ENCODE measurements around the gene HAPSTR1. TPM values are rescaled to one million over a fixed set of nuclear protein-coding genes. Genes with fewer than 3 reads are reported as not detected.
A peak's percentile ranks its signal among the peaks of the same experiment; 100 is the strongest.
"Not testable (repeated sequence)": the region's sequence is repeated elsewhere in the genome, so short reads cannot be mapped to it uniquely, and the experiment has no call there.

Gene HAPSTR1
- total RNA-seq, 1 experiment from 2014 or later: 91.1 TPM

GRCh38 chr16:9079430-9079812 lies 12.0 kb upstream of the HAPSTR1 start:
- no peaks in the 10 kb centered on the region for H3K9me3 ChIP-seq (replicated peaks)
- no peak overlapping the region for H3K4me3 ChIP-seq
- no peaks in the 10 kb centered on the region for H3K36me3 ChIP-seq
- H3K27ac ChIP-seq: peak overlapping the region; percentile 97
- no peaks in the 10 kb centered on the region for H3K27me3 ChIP-seq (replicated peaks)
- no peak for DNase-seq (ENCODE audit: low read depth in 1 of 2, low spot score in 2 of 2)
- peaks cover 47% of the 10 kb centered on the region for H3K4me1 ChIP-seq (replicated peaks)

GRCh38 chr16:9081158-9081557 lies 10.3 kb upstream of the HAPSTR1 start:
- H3K4me3 ChIP-seq: no peak overlapping the region
- no peak overlapping the region for H3K27ac ChIP-seq
- no peak for DNase-seq (ENCODE audit: low read depth in 1 of 2, low spot score in 2 of 2)
- H3K9me3 ChIP-seq (replicated peaks): no peaks in the 10 kb centered on the region
- peaks cover 31% of the 10 kb centered on the region for H3K4me1 ChIP-seq (replicated peaks)
- no peaks in the 10 kb centered on the region for H3K36me3 ChIP-seq
- H3K27me3 ChIP-seq (replicated peaks): no peaks in the 10 kb centered on the region

- no peak for DNase-seq (ENCODE audit: low read depth in 1 of 2, low spot score in 2 of 2)
- Histone ChIP-seq H3K27me3 (replicated peaks) (no peaks in the 10 kb centered on the region), H3K27ac (no peak overlapping the region), H3K9me3 (replicated peaks) (no peaks in the 10 kb centered on the region), H3K36me3 (no peaks in the 10 kb centered on the region), H3K4me3 (no peak overlapping the region), H3K4me1 (replicated peaks) (peaks cover 24% of the 10 kb centered on the region)
These were observed 9.6 kb upstream of the HAPSTR1 start for GRCh38 chr16:9081843-9082242.

GRCh38 chr16:9082422-9082821 lies 9.0 kb upstream of the HAPSTR1 start:
- H3K27ac ChIP-seq: no peak overlapping the region
- H3K27me3 ChIP-seq (replicated peaks): no peaks in the 10 kb centered on the region
- H3K4me3 ChIP-seq: no peak overlapping the region
- H3K4me1 ChIP-seq (replicated peaks): peaks cover 19% of the 10 kb centered on the region
- no peaks in the 10 kb centered on the region for H3K9me3 ChIP-seq (replicated peaks)
- no peaks in the 10 kb centered on the region for H3K36me3 ChIP-seq
- DNase-seq (ENCODE audit: low read depth in 1 of 2, low spot score in 2 of 2): no peak

DNA sequence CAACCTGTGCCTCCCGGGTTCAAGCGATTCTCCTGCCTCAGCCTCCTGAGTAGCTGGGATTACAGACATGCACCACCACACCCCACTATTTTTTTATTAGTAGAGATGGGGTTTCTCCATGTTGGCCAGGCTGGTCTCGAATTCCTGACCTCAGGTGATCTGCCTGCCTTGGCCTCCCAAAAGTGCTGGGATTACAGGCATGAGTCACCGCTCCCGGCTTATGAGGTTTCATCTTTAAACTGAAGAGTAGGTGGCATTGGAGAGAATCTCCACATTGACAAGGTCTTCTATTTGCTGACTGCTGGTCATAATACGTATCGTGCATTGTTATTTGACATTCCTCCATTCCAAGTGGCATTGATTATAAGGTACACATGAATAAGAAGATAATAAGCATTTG lies 3.7 kb upstream of the HAPSTR1 start:
- not testable (repeated sequence) for H3K27me3 ChIP-seq (replicated peaks); DNase-seq (ENCODE audit: low read depth in 1 of 2, low spot score in 2 of 2); H3K4me1 ChIP-seq (replicated peaks); H3K27ac ChIP-seq; H3K4me3 ChIP-seq; H3K9me3 ChIP-seq (replicated peaks)
- peaks cover 12% of the 10 kb centered on the region for H3K36me3 ChIP-seq

DNA sequence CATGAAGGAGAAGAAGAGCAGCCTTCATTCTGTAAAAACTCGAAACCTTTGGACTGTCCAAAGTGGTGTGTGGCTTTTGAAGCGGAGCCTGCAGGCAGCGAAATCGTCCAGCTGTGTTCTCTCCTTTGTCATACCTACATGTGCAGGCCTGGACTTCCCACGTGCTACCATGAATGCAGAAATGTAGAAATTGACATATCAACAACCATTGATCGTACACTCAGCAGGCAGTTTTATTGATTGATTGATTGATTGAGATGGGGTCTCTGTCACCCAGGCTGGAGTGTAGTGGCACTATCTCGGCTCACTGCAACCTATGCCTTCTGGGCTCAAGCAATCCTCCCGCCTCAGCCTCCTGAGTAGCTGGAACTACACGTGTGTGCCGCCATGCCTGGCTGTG lies 2.6 kb upstream of the HAPSTR1 start:
- H3K27ac ChIP-seq: no peak overlapping the region
- H3K9me3 ChIP-seq (replicated peaks): no peaks in the 10 kb centered on the region
- H3K4me3 ChIP-seq: no peak overlapping the region
- no peak for DNase-seq (ENCODE audit: low read depth in 1 of 2, low spot score in 2 of 2)
- peaks cover 24% of the 10 kb centered on the region for H3K36me3 ChIP-seq
- peaks cover 9% of the 10 kb centered on the region for H3K4me1 ChIP-seq (replicated peaks)
- no peaks in the 10 kb centered on the region for H3K27me3 ChIP-seq (replicated peaks)

DNA sequence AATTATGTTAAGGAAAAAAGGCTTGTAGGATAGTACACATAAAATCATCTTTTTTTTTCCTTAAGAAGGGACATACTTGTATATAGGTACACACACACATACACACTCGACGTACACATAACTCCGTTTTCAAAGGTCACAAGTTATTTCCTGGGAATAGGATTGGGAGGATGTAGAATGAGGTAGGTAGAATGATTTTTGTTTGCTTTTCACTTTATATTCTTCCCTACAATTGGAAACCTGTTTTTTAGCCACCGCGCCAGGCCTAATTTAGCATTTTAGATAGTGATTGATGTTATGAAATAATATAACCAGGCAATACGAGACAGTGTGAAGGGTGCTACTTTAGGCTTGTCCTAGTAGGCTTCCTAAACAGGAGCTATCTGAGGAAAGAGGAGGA lies 1.8 kb upstream of the HAPSTR1 start:
- Histone ChIP-seq H3K4me1 (replicated peaks) (peaks cover 12% of the 10 kb centered on the region), H3K36me3 (peaks cover 32% of the 10 kb centered on the region), H3K27me3 (replicated peaks) (no peaks in the 10 kb centered on the region), H3K9me3 (replicated peaks) (no peaks in the 10 kb centered on the region), H3K27ac (no peak overlapping the region), H3K4me3 (no peak overlapping the region)
- DNase-seq (ENCODE audit: low read depth in 1 of 2, low spot score in 2 of 2): no peak

DNA sequence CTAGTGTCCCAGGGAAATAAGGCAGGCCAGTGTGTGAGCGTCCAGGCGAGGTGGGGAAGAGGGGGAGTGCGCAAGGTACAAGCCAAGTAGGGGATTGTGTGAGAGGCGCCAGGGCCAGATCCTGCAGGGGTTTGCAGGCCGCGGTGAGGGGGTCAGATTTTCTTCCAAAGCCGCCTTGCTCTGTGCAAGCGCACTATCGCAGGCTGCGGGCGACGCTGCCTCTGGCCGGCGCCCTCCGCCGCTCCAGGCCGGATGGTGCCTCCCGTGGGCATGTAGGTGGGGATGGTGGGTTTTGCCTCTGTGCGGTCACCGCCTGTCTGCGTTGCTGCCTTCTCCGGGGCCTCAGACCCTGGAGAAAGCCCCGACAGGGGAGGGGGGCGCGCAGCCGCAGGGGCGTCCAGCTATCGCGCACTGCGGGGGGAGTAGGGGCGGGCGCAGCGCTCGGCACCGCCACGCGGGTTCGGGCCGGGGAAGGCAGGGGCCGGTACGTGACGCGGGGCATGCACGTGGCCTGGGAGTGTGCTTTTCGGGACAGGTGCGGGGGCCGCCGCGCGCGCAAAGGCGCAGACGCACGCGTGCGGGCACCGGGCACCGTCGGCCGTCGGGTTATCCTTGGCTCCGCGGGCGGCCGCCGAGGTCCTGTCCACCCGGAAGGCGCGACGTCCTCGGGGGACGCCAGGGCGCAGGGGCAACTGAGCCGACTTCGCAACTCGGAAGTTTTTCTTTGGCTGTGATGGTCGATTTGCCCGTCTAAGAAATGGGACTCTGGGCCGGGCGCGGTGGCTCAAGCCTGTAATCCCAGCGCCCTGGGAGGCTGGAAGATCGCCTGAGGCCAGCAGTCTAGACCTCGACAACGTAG lies 1.1 kb upstream of the HAPSTR1 start:
- peaks cover 38% of the 10 kb centered on the region for H3K36me3 ChIP-seq
- H3K27me3 ChIP-seq (replicated peaks): no peaks in the 10 kb centered on the region
- H3K27ac ChIP-seq: peak overlapping the region; percentile 54
- peak overlapping the region; percentile 39 for H3K4me3 ChIP-seq
- DNase-seq (ENCODE audit: low read depth in 1 of 2, low spot score in 2 of 2): peak in 1 of 2 experiments; percentile 54
- H3K4me1 ChIP-seq (replicated peaks): peaks cover 19% of the 10 kb centered on the region
- no peaks in the 10 kb centered on the region for H3K9me3 ChIP-seq (replicated peaks)

GRCh38 chr16:9091867-9092281 lies 430 bp downstream of the HAPSTR1 start:
- Histone ChIP-seq H3K4me1 (replicated peaks) (peaks cover 31% of the 10 kb centered on the region), H3K27ac (peak overlapping the region; percentile 89), H3K4me3 (peak overlapping the region; percentile 99), H3K9me3 (replicated peaks) (no peaks in the 10 kb centered on the region), H3K36me3 (peaks cover 54% of the 10 kb centered on the region), H3K27me3 (replicated peaks) (no peaks in the 10 kb centered on the region)
- peak; percentile 51 to 65 for DNase-seq (ENCODE audit: low read depth in 1 of 2, low spot score in 2 of 2)

GRCh38 chr16:9092282-9092977 lies 986 bp downstream of the HAPSTR1 start:
- H3K4me1 ChIP-seq (replicated peaks): peaks cover 34% of the 10 kb centered on the region

GRCh38 chr16:9092978-9093344 lies 1.5 kb downstream of the HAPSTR1 start:
- H3K36me3 ChIP-seq: peaks cover 65% of the 10 kb centered on the region
- H3K27ac ChIP-seq: peak overlapping the region; percentile 89; the same call in 1 of the 2 replicates
- H3K4me3 ChIP-seq: peak overlapping the region; percentile 99
- DNase-seq (ENCODE audit: low read depth in 1 of 2, low spot score in 2 of 2): no peak
- no peaks in the 10 kb centered on the region for H3K27me3 ChIP-seq (replicated peaks)
- H3K9me3 ChIP-seq (replicated peaks): no peaks in the 10 kb centered on the region
- H3K4me1 ChIP-seq (replicated peaks): peaks cover 40% of the 10 kb centered on the region

More at GRCh38 chr16:9092282-9092977, 986 bp downstream of the HAPSTR1 start:
- H3K9me3 ChIP-seq (replicated peaks): no peaks in the 10 kb centered on the region
- no peaks in the 10 kb centered on the region for H3K27me3 ChIP-seq (replicated peaks)
- peak overlapping the region; percentile 89 for H3K27ac ChIP-seq
- peaks cover 59% of the 10 kb centered on the region for H3K36me3 ChIP-seq
- peak; percentile 53 to 57 for DNase-seq (ENCODE audit: low read depth in 1 of 2, low spot score in 2 of 2)
- peak overlapping the region; percentile 99 for H3K4me3 ChIP-seq

- DNase-seq (ENCODE audit: low read depth in 1 of 2, low spot score in 2 of 2): no peak
- H3K36me3 ChIP-seq: peaks cover 76% of the 10 kb centered on the region
- H3K4me1 ChIP-seq (replicated peaks): peaks cover 51% of the 10 kb centered on the region
- no peak overlapping the region for H3K27ac ChIP-seq
- no peaks in the 10 kb centered on the region for H3K27me3 ChIP-seq (replicated peaks)
- H3K9me3 ChIP-seq (replicated peaks): no peaks in the 10 kb centered on the region
- H3K4me3 ChIP-seq: peak overlapping the region; percentile 99
These were observed 2.8 kb downstream of the HAPSTR1 start for GRCh38 chr16:9094011-9094846.

GRCh38 chr16:9095171-9095570 lies 3.7 kb downstream of the HAPSTR1 start:
- no peak for DNase-seq (ENCODE audit: low read depth in 1 of 2, low spot score in 2 of 2)
- Histone ChIP-seq H3K36me3 (peaks cover 86% of the 10 kb centered on the region), H3K27me3 (replicated peaks) (no peaks in the 10 kb centered on the region), H3K4me3 (no peak overlapping the region; the same call in 1 of the 2 replicates), H3K9me3 (replicated peaks) (no peaks in the 10 kb centered on the region), H3K4me1 (replicated peaks) (peaks cover 58% of the 10 kb centered on the region), H3K27ac (no peak overlapping the region)

Measured in SJSA1 (cell line).